OCI-LY7 (cell line): ENCODE measurements around the gene KRTAP10-5.

Source experiments
- EZH2phosphoT487 ChIP-seq: fragments of 200-600 bp; sonication (generic); IDR thresholded peaks from 2 replicates; pipeline ENCODE4 v1.6.1; 2018; ENCODE audit warnings: low read depth, borderline replicate concordance, mild to moderate bottlenecking, mixed run types, antibody characterized with exemption, low read length, moderate library complexity, mixed read lengths
- TF ChIP-seq, protein P1 (sequence below): fragments of 200-600 bp; sonication (generic); conservative IDR thresholded peaks from 2 replicates; pipeline ENCODE4 v1.5.1; 2014; ENCODE audit warnings: mild to moderate bottlenecking, antibody characterized with exemption, low read length, moderate library complexity, mixed read lengths

DNA sequence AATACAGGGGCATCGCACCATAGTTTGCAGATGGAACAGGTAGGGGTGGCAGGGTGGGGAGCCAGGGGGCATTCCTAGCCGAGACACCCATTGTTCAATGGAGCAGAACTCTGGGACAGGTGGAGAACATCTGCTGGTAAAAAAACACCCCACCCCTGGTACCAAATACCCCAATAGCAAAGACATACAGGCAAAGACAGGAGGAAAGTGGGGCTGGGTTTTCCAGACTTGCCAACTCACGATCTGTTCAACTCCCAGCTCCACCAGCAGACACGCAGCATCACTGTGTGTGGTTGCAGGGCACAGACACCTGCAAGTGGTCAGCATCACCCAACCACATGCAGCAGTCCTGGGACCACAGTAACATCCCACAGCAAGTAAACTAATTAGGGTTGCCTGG is 31.1 kb upstream of the KRTAP10-5 start:
- TF ChIP-seq, protein P1, sequence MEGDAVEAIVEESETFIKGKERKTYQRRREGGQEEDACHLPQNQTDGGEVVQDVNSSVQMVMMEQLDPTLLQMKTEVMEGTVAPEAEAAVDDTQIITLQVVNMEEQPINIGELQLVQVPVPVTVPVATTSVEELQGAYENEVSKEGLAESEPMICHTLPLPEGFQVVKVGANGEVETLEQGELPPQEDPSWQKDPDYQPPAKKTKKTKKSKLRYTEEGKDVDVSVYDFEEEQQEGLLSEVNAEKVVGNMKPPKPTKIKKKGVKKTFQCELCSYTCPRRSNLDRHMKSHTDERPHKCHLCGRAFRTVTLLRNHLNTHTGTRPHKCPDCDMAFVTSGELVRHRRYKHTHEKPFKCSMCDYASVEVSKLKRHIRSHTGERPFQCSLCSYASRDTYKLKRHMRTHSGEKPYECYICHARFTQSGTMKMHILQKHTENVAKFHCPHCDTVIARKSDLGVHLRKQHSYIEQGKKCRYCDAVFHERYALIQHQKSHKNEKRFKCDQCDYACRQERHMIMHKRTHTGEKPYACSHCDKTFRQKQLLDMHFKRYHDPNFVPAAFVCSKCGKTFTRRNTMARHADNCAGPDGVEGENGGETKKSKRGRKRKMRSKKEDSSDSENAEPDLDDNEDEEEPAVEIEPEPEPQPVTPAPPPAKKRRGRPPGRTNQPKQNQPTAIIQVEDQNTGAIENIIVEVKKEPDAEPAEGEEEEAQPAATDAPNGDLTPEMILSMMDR: no peak
- TF ChIP-seq EZH2phosphoT487: no peak
